NK-92 (cell line): ENCODE data around the gene PLEKHO1.
"Not testable (repeated sequence)": the region's sequence is repeated elsewhere in the genome, so short reads cannot be mapped to it uniquely, and the experiment has no call there.

Experiments used
- DNase-seq: peaks from one replicate; lab custom pipeline; 2025; ENCODE audit not compliant: unreplicated experiment; lab: John Stamatoyannopoulos, UW

PLEKHO1 gene

DNA sequence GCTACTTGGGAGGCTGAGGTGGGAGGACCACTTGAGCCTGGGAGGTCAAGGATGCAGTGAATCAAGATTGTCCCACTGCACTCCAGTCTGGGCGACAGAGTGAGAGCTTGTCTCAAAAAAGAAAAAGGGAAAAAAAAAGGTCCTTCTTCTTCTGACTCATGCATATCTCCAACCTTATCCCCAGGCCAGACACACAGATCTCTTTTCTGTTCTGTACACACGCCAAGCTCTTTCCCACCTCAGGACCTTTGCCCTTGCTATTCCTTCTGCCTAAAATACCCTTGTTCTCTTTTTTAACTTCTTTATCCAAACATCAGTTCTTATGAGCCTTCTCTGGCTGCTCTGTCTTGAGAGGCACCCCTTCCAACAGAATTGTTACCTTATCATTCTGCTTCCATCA lies 22.1 kb downstream of the PLEKHO1 start:
- no peak for DNase-seq

DNA sequence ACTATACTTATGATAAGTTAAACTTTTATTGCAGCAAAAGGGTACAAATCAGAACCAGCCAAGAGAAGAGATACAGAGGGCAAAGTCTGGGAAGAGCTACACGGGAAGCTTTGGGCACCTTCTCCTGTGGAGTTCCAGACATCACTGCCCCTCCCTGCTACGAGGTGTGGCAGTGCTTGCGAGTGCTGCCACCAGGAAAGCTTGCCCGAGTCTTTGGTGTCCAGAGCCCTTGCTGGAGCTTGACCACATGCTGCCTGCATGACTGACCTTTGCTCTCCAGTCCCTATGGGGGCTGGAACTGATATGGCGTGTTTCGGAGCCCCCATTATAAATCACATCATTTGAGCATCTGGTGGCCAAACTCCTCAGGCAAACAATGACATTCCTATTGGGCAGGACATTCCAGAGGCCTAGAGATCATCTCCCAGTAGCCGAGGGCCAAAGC lies 23.4 kb downstream of the PLEKHO1 start:
- DNase-seq, result no peak

DNA sequence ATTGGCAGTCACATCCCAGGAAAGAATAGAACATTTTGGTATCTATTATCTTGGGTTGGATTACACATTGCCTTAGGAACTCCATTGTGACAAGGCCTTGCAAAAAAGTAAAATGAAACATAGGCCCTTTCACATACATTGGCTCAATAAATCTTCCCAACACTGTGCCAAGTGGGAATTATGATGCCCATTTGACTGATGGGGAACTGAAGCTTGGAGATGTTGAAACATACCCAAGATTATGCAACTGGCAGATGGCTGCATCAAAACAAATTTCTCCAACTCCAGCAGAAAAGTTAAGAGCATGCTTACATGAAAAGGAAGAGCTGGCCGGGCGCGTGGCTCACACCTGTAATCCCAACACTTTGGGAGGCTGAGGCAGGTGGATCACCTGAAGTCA lies 26.9 kb downstream of the PLEKHO1 start:
- DNase-seq, result no peak

DNA sequence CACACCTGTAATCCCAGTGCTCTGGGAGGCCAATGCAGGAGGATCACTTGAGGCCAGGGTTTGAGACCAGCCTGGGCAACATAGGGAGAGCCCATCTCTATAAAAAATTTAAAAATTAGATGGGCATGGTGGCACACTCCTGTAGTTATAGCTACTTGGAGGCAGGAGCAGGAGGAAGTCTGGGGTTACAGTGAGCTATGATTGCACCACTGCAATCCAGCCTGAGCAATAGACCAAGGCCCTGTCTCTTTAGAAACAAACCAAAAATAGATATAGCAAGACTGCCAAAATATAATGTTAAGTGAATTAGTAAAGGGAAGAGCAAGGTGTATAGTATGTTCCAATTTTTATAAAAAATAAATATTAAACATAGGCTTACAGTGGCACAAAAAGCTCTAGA lies 28.8 kb downstream of the PLEKHO1 start:
- DNase-seq, result no peak

DNA sequence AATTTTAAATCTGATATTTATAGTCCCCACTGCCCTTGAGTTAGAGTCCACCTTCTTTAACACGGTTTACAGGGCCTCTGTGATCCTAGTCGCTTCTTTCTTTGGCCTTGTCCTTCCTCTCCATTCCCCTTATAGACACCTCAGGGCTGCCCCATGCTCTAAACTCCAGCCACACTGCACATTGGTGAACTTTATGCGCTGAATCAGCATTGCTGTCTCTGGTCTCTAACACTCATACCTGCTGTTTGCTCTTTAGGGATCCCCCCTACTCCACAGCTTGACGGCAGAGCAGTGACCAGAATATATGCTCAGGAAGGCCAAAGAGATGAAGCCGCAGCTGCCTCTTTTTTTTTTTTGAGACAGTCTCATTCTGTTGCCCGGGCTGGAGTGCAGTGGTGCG lies 30.2 kb downstream of the PLEKHO1 start:
- DNase-seq, result no peak

DNA sequence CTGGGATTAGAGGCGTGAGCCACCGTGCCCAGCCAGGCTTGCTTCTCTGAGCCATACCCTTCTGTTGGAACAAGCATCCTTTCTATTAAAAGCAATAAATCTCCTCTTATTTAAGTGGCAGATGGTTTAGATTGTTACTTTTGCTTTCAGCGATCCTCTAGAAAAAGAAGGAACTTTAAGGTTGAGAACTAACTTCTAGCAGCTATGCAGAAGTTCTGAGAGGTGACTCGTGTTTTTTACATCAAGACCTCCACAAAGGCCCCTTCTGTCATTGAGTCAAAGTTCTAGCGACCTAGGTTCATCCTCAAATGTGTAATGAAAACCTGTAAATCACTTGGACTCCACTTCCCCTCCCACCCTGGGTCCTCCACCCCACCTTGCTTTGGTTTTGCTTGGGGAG lies 30.8 kb downstream of the PLEKHO1 start:
- no peak for DNase-seq

DNA sequence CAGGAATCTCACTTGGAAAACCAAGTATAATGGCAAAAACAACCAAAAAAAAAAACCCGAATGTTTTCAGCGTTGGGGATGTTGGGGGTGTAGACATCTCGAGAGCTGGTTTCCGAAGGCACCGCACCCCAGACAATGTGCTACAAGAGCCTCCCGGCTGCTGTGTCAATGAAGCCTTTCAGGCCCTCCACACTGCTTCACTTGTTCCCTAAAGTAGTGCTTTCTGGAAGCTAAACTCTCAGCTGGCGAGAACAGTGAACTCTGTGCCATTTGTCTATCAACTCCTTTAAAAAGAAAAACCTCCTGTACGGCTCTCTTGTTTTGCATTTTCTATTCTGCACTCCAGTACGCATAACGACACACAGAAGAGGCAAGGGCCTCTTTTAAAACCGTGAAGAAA lies 32.5 kb downstream of the PLEKHO1 start:
- no peak for DNase-seq

DNA sequence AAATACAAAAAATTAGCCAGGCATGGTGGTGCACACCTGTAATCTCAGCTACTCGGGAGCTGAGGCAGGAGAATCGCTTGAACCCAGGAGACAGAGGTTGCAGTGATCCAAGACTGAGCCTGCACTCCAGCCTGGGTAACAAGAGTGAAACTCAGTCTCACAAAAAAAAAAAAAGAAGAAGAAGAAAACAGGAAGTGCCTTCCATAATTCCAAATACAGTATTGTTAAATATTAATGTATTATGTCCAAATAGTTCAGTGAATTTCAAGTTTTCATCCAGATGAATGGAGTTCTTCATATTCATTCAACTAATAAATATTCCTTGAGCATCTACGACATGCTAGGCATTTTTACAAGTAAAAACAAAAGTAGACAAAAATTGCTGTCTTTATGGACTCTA lies 33.3 kb downstream of the PLEKHO1 start:
- no peak for DNase-seq

DNA sequence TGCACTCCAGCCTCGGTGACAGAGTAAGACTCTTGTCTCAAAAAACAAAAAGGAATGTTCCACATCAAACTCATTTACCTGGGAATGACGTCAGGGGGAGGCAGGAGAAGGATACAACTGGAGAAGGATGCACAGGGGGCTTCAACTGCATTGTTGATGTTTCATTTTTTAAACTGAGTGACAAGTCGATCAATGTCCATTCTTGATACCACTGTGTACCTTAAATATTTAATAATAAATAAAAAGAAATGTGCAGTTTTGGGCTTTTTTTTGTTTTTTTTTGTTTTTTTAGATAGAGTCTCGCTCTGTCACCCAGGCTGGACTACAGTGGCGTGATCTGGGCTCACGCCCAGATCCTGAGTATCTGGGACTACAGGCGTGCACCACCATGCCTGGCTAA lies 35.8 kb downstream of the PLEKHO1 start:
- no peak for DNase-seq

DNA sequence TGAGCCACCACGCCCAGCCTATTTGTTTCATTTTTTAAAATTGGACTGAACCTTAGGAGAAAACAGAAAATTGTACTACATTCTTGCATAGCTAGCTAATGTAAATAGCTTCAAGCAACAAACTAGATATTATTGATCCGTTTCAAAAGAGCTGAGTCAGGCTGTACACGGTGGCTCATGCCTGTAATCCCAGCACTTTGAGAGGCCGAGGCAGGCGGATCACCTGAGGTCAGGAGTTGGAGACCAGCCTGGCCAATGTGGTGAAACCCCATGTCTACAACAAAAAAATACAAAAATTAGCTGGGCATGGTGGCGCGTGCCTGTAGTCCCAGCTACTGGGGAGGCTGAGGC lies 36.7 kb downstream of the PLEKHO1 start:
- not testable (repeated sequence) for DNase-seq

DNA sequence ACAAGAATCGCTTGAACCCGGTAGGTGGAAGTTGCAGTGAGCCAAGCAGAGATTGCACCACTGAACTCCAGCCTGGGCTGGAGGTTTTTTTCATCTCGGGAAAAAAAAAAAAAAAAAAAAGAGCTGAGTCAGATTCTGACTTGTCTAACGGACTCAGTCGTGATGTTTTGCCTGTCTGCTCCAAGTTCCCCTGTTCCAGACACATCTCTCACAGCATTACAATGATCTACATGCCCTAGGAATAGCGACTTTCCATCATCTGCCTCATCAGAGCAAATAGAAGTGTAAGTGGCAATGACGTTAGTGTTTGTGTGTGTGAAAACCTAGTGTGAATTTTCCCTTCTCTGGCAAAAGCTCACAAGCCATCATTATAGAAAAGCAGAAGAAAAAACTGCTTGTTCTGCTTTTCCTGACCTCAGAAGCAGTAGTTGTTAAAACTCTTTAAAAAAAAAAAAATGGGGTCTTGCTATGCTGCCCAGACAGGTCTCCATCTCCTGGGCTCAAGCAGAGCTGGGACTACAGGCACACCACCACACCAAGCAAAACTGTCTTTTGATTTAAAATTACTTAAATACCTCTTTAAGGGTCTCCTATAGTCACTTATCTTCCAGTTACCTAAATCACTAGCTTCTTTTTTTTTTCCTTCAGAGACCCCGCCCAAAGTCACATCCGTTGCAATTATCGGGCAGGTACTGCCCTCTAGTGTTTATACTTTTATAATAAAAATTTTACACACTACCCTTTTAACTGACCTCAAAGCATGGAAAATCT lies 37.3 kb downstream of the PLEKHO1 start:
- no peak for DNase-seq

DNA sequence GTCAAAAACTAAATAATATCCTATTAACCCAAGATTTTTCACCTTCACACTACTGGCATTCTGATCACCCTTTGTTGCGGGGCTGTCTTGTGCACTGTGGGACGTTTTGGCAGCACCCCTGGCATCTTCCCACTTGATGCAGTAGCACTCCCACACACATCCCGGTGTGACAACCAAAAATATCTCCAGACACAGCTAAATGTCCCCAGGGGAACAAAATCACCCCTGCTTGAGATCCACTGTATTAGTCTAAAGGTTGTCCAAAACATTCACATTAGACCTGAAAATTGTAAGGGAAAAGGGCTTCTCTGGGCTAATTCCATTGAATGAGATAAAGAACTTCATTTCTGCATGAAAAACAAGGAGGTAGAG lies 37.8 kb downstream of the PLEKHO1 start:
- no peak for DNase-seq

DNA sequence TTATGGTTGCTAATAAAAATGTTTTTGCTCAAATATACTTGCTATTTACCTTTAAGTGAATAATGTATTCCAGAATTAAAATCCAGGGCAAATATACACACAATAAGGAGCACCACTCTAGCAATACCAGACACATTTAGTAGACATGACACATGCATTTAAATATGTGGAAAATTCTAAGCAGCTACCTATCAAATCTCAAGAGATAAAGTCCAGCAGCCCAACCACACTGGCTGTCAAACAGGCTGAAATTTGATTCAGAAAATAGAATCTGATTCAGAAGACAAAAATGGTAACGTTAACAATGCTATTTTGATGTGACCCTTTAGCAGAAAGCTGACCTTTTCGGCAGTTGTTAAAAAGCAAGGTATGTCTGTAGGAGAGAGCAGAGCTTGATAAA lies 42.3 kb downstream of the PLEKHO1 start:
- no peak for DNase-seq

DNA sequence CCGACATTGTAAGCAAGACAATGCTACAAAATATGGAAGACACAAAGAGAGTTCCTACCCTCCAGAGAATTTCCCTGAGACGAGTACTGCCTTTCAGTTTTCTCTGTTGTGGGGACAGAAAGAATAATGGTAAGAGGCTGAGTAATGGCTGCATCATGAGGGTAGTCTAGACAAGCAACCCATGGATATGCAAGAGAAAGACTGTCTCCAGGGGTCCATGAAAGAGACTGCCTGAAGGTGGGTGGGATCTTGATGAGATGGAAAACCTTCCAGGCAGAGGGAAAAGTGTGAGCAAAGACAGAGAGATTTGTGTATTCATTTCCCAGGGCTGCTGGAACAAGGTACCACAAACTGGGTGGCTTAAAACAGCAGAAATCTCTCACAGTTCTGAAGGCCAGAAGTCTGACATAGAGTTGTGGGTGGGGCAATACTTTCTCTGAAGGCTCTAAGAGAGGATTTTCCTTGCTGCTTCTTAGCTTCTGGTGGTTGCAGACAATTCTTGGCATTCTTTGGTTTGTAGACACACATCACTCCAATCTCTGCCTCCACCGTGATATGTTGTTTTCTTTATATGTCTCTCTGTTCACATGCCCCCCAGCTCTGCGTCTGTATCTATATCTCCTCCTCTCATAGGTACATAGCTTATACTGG lies 44.8 kb downstream of the PLEKHO1 start:
- DNase-seq, result no peak

DNA sequence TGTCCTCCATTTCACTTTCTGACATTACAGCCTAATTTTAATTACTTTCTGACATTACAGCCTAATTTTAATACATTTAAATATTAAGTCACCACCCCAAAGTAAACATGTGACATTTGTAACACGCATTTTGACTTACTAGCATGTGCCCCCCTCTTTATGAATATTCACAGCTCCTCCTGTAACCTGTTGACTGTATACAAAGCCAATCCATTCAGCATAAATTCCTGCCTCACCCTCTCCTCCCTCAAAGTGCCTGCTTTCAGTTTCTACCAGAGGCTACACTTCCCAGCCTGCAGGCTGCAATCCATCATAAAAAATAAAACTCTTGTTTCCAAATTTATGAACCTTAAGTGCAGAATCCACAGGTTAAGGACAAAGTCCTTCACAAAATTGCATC lies 46.7 kb downstream of the PLEKHO1 start:
- no peak for DNase-seq

DNA sequence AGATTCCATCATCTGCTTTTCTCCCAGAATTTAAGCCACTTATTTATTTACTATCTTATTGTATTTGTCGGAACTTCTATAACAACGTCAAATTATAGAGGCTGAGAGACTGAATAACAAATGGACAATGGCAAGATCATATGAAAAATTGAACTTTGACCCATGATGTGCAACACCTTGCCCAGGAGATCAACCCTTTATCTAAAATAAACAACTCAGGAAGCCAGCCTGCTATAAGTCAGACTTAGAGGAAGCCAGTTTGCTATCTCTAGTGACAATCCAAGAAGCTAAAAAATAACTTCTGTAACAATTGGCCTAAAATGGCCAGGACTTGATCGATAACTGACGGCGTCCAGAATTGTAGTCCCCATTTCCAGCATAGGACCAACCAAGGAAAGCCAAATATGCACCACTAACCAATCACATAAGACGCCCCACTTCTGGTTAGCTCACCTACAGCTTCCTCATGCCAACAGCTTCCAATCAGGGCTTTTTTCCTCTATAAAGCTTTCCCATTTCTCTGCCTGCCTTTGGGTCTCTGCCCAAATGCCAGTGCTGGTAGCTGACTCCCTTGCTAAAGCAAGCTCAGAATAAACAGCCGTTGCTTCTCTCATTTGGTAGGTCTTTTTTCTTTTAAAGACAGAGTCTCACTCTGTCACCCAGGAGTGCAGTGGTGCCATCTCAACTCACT lies 57.7 kb downstream of the PLEKHO1 start:
- no peak for DNase-seq

DNA sequence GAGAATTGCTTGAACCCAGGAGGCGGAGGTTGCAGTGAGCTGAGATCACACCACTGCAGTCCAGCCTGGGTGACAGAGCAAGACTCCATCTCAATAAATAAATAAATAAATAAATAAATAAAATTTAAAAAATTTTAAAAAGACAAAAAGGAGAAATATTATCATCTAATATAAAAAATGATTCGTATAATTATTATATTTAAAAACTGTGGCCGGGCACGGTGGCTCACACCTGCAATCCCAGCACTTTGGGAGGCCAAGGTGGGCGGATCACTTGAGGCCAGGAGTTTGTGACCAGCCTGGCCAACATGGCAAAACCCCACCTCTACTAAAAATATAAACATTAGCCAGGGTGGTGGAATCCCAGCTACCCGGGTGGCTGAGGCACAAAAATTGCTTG lies 58.7 kb downstream of the PLEKHO1 start:
- DNase-seq, result not testable (repeated sequence)
